Right renal pelvis (tissue), 4 donors: ENCODE results near the gene SAMD8. TPM values are rescaled to one million over a fixed set of nuclear protein-coding genes. Genes with fewer than 3 reads are reported as not detected.
"Not testable (repeated sequence)": the region's sequence is repeated elsewhere in the genome, so short reads cannot be mapped to it uniquely, and the experiment has no call there.

Experiments used
- DNase-seq, 4 donors: peaks; one replicate each; pipeline ENCODE4 v3.0.0-alpha.2; 2013; ENCODE audit warnings: low read depth in 4 of 4, low spot score in 3 of 4, missing footprints in 1 of 4
- polyA plus RNA-seq, 4 donors: library from polyadenylated mRNA; unstranded; fragments of 120-200 nt; gene quantifications; one replicate each; pipeline ENCODE4 v1.2.1, GENCODE V29; 2013; ENCODE audit not compliant: insufficient read length in 4 of 4

SAMD8 gene
- polyA plus RNA-seq, 4 donors: 12.2 to 15.6 (median 14.9) TPM

GRCh38 chr10:75106242-75106641 is 5.2 kb upstream of the SAMD8 start:
- no peak for DNase-seq

- DNase-seq: not testable (repeated sequence)
Observed at GRCh38 chr10:75106891-75107290, 4.6 kb upstream of the SAMD8 start.

- DNase-seq: no peak
Observed at GRCh38 chr10:75107756-75108683, 3.4 kb upstream of the SAMD8 start.

- no peak for DNase-seq
Observed at GRCh38 chr10:75108684-75109458, 2.6 kb upstream of the SAMD8 start.

- DNase-seq: no peak
Observed at GRCh38 chr10:75109459-75109778, 2.0 kb upstream of the SAMD8 start.

GRCh38 chr10:75110006-75110632 is 1.3 kb upstream of the SAMD8 start:
- DNase-seq: no peak

GRCh38 chr10:75111907-75112679 is 637 bp downstream of the SAMD8 start:
- DNase-seq: peak; percentile 30 to 38 (median 32)

- DNase-seq: no peak
Observed at GRCh38 chr10:75115137-75115536, 3.7 kb downstream of the SAMD8 start.

GRCh38 chr10:75116941-75117775 is 5.7 kb downstream of the SAMD8 start:
- DNase-seq: not testable (repeated sequence)

- no peak for DNase-seq
Observed at GRCh38 chr10:75117995-75118394, 6.5 kb downstream of the SAMD8 start.

- DNase-seq: not testable (repeated sequence)
Observed at GRCh38 chr10:75119444-75120066, 8.1 kb downstream of the SAMD8 start.

GRCh38 chr10:75121322-75121721 is 9.9 kb downstream of the SAMD8 start:
- DNase-seq: no peak

GRCh38 chr10:75122505-75122904 is 11.0 kb downstream of the SAMD8 start:
- no peak for DNase-seq

GRCh38 chr10:75123088-75123682 is 11.7 kb downstream of the SAMD8 start:
- DNase-seq: no peak

- DNase-seq: no peak
Observed at GRCh38 chr10:75126277-75126676, 14.8 kb downstream of the SAMD8 start.

- no peak for DNase-seq
Observed at GRCh38 chr10:75127471-75127870, 16.0 kb downstream of the SAMD8 start.

- not testable (repeated sequence) for DNase-seq
Observed at GRCh38 chr10:75128985-75129384, 17.5 kb downstream of the SAMD8 start.

- no peak for DNase-seq
Observed at GRCh38 chr10:75129537-75129936, 18.1 kb downstream of the SAMD8 start.

- not testable (repeated sequence) for DNase-seq
Observed at GRCh38 chr10:75133701-75134100, 22.2 kb downstream of the SAMD8 start.
